Measurements from ENCODE around the gene CSRNP3.

- TF ChIP-seq, protein P1, sequence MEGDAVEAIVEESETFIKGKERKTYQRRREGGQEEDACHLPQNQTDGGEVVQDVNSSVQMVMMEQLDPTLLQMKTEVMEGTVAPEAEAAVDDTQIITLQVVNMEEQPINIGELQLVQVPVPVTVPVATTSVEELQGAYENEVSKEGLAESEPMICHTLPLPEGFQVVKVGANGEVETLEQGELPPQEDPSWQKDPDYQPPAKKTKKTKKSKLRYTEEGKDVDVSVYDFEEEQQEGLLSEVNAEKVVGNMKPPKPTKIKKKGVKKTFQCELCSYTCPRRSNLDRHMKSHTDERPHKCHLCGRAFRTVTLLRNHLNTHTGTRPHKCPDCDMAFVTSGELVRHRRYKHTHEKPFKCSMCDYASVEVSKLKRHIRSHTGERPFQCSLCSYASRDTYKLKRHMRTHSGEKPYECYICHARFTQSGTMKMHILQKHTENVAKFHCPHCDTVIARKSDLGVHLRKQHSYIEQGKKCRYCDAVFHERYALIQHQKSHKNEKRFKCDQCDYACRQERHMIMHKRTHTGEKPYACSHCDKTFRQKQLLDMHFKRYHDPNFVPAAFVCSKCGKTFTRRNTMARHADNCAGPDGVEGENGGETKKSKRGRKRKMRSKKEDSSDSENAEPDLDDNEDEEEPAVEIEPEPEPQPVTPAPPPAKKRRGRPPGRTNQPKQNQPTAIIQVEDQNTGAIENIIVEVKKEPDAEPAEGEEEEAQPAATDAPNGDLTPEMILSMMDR (tag by site-specific recombination; IDR thresholded peaks at IDR 0.05): no peak
- TF ChIP-seq MYNN (tag by site-specific recombination; IDR thresholded peaks at IDR 0.05; ENCODE audit: borderline replicate concordance): no peak
Observed at GRCh38 chr2:165454905-165455304, 14.6 kb upstream of the CSRNP3 start.
